Testis (tissue), 2 donors: Measurements from ENCODE around the gene UPK1A.

Source experiments
- CTCF ChIP-seq, 3 experiments: fragments of 450-650 bp in 2 of 3; fragments of 200-600 bp in 1 of 3; sonication (generic) in 1 of 3; IDR thresholded peaks; one replicate each; pipeline ENCODE4 v1.5.1; 2016 to 2019; ENCODE audit warnings: antibody characterized with exemption in 3 of 3, mild to moderate bottlenecking in 2 of 3, moderate library complexity in 1 of 3
- POLR2A ChIP-seq: fragments of 450-650 bp; IDR thresholded peaks from one replicate; pipeline ENCODE4 v1.6.1; 2017; ENCODE audit warnings: antibody characterized with exemption, mild to moderate bottlenecking, moderate library complexity

- TF ChIP-seq CTCF (IDR thresholded peaks at IDR 0.05) = no peak
- TF ChIP-seq POLR2A = no peak
Measured at GRCh38 chr19:35663981-35664380, 2.3 kb upstream of the UPK1A start.
